GM12865 (cell line): ENCODE data around the gene NNAT.

ENCODE experiments used
- DNase-seq: peaks from one replicate; pipeline ENCODE4 v3.0.0; 2010; ENCODE audit warnings: low read depth
- H3K4me3 ChIP-seq: 2 replicates; pipeline ENCODE4 v1.5.1; 2011; ENCODE audit warnings: mild to moderate bottlenecking, low read depth, low read length, control low read depth
- CTCF ChIP-seq: IDR thresholded peaks from 2 replicates; pipeline ENCODE4 v1.5.1; 2011; ENCODE audit warnings: low read length, control low read depth, low read depth, inconsistent platforms; ENCODE audit not compliant: insufficient read depth; ENCODE audit errors: missing control alignments

Gene NNAT

GRCh38 chr20:37502654-37503053 lies 18.4 kb upstream of the NNAT start:
- no peak for TF ChIP-seq CTCF
- no peak for DNase-seq
- H3K4me3 ChIP-seq = no peak overlapping the region

GRCh38 chr20:37503256-37503927 lies 17.7 kb upstream of the NNAT start:
- H3K4me3 ChIP-seq = no peak overlapping the region
- TF ChIP-seq CTCF = no peak
- DNase-seq = no peak

GRCh38 chr20:37504404-37505096 lies 16.5 kb upstream of the NNAT start:
- TF ChIP-seq CTCF = no peak
- H3K4me3 ChIP-seq = no peak overlapping the region
- no peak for DNase-seq

- TF ChIP-seq CTCF = no peak
- DNase-seq = no peak
These were observed 15.5 kb upstream of the NNAT start for GRCh38 chr20:37505263-37506151.

GRCh38 chr20:37506152-37506725 lies 14.8 kb upstream of the NNAT start:
- no peak for DNase-seq
- no peak overlapping the region for H3K4me3 ChIP-seq
- TF ChIP-seq CTCF = no peak

More at GRCh38 chr20:37505263-37506151, 15.5 kb upstream of the NNAT start:
- H3K4me3 ChIP-seq = no peak overlapping the region

GRCh38 chr20:37510226-37510625 lies 10.8 kb upstream of the NNAT start:
- H3K4me3 ChIP-seq = no peak overlapping the region
- no peak for TF ChIP-seq CTCF
- no peak for DNase-seq
